Astrocyte (in vitro differentiated cells and primary cell): ENCODE results near the gene PADI3.

Experiments
- CTCF ChIP-seq: IDR thresholded peaks from 2 replicates; pipeline ENCODE4 v1.5.1; 2011; ENCODE audit warnings: low read depth, mild to moderate bottlenecking, inconsistent platforms, low read length, moderate library complexity; ENCODE audit not compliant: insufficient read depth
- EZH2 ChIP-seq: IDR thresholded peaks from 2 replicates; pipeline ENCODE4 v1.6.1; 2012; ENCODE audit warnings: mild to moderate bottlenecking, low read length, inconsistent platforms; ENCODE audit not compliant: insufficient read depth

GRCh38 chr1:17237561-17237903 is 11.4 kb upstream of the PADI3 start:
- no peak for TF ChIP-seq CTCF
- no peak for TF ChIP-seq EZH2
